ENCODE results near the gene DOK4. TPM values are rescaled to one million over a fixed set of nuclear protein-coding genes. Genes with fewer than 3 reads are reported as not detected.
A peak's percentile ranks its signal among the peaks of the same experiment; 100 is the strongest.

The DOK4 gene
- total RNA-seq, 1 experiment from 2014 or later: 13.1 TPM

GRCh38 chr16:57469046-57469445 lies 17.2 kb downstream of the DOK4 start:
- H3K27ac ChIP-seq (ENCODE audit: insufficient read length, low read depth, low read length): no peak overlapping the region
- Mint-ChIP-seq H3K9me3 (no peaks in the 10 kb centered on the region), H3K27ac (no peak overlapping the region), H3K4me3 (no peak overlapping the region), H3K36me3 (ENCODE audit: insufficient read depth in 1 of 3, low read depth in 3 of 3) (peaks cover 42 to 80% (median 73%) of the 10 kb centered on the region in 3 experiments), H3K27me3 (ENCODE audit: low read depth) (no peaks in the 10 kb centered on the region), H3K4me1 (peaks cover 17 to 20% of the 10 kb centered on the region in 2 experiments)
- H2BK12ac ChIP-seq (ENCODE audit: insufficient read length, low read depth, low read length): no peak overlapping the region
- no peak overlapping the region for H2BK120ac ChIP-seq (ENCODE audit: low read depth, low read length, poor library complexity, severe bottlenecking)
- H3K9me3 ChIP-seq (ENCODE audit: control insufficient read depth, low read depth, low read length): no peaks in the 10 kb centered on the region
- H3K23me2 ChIP-seq (ENCODE audit: insufficient read length, low read depth, low read length, poor library complexity, severe bottlenecking): no peaks in the 10 kb centered on the region
- H2AFZ ChIP-seq (ENCODE audit: low read length): no peak overlapping the region
- H4K8ac ChIP-seq (replicated peaks; ENCODE audit: insufficient read length, low read depth, low read length): no peak overlapping the region
- no peaks in the 10 kb centered on the region for H4K20me1 ChIP-seq (ENCODE audit: control insufficient read depth, insufficient read depth, insufficient read length)
- no peak overlapping the region for H4K91ac ChIP-seq (ENCODE audit: insufficient read length, low read depth, low read length)
- H3T11ph ChIP-seq (ENCODE audit: low read length): no peak overlapping the region
- no peaks in the 10 kb centered on the region for H3K27me3 ChIP-seq (ENCODE audit: insufficient read depth, low read length)
- H3K14ac ChIP-seq (ENCODE audit: insufficient read depth, low read length): no peak overlapping the region
- no peak overlapping the region for H3K9ac ChIP-seq (ENCODE audit: extremely low read depth, insufficient read length, low read length)
- H2AK5ac ChIP-seq (ENCODE audit: insufficient read length, low read length): no peak overlapping the region
- no peak overlapping the region for H3K23ac ChIP-seq (ENCODE audit: insufficient read length, low read depth, low read length)
- H3K4ac ChIP-seq (ENCODE audit: low read depth, low read length): no peak overlapping the region
- H2BK5ac ChIP-seq (ENCODE audit: insufficient read length, low read length): no peak overlapping the region
- H4K5ac ChIP-seq (ENCODE audit: insufficient read length, low read depth, low read length): no peak overlapping the region
- no peak overlapping the region for H3K56ac ChIP-seq (ENCODE audit: insufficient read length, low read depth, low read length)
- H2BK15ac ChIP-seq (ENCODE audit: low read depth, low read length): no peak overlapping the region
- TF ChIP-seq CTCF (conservative IDR thresholded peaks at IDR 0.05): no peak
- no peaks in the 10 kb centered on the region for H3K79me1 ChIP-seq (ENCODE audit: insufficient read depth, low read depth, low read length, poor library complexity, severe bottlenecking)
- H3K18ac ChIP-seq (ENCODE audit: insufficient read length, low read depth, low read length): no peak overlapping the region
- no CpG with 5 or more reads among the region's 11 CpGs for WGBS (ENCODE audit: extremely low coverage, insufficient read length, low lambda C conversion rate)
- no peak overlapping the region for H3K4me2 ChIP-seq (ENCODE audit: insufficient read depth, insufficient read length, low read length)
- H2BK20ac ChIP-seq (ENCODE audit: low read depth, low read length, poor library complexity, severe bottlenecking): no peak overlapping the region
- no peaks in the 10 kb centered on the region for H3K79me2 ChIP-seq (ENCODE audit: insufficient read depth, low read length)
- DNase-seq: peak; percentile 7
- H3K4me1 ChIP-seq (ENCODE audit: insufficient read depth, low read length): peaks cover 10% of the 10 kb centered on the region; the same call in 1 of the 2 replicates

Measured in H9 (cell line).